WERI-Rb-1 (cell line): ENCODE results near the gene FAM53A.

Source experiments
- DNase-seq: peaks from one replicate; pipeline ENCODE4 v3.0.0-alpha.2; 2020
- H3K27ac ChIP-seq: fragments of 250-450 bp; sonication (Bioruptor Pico); 2 replicates; pipeline ENCODE4 v1.5.1; 2020; ENCODE audit warnings: mild to moderate bottlenecking, moderate library complexity
- H3K27me3 ChIP-seq: fragments of 250-450 bp; sonication (Bioruptor Pico); 2 replicates; pipeline ENCODE4 v1.5.1; 2021; ENCODE audit warnings: mild to moderate bottlenecking, low read depth, moderate library complexity; ENCODE audit not compliant: insufficient read depth, severe bottlenecking
- H3K36me3 ChIP-seq: fragments of 250-450 bp; sonication (Bioruptor Pico); 2 replicates; pipeline ENCODE4 v1.5.1; 2020; ENCODE audit warnings: mild to moderate bottlenecking, moderate library complexity
- H3K4me3 ChIP-seq: 2 replicates; pipeline ENCODE4 v1.5.1; 2011; ENCODE audit warnings: low read depth, mild to moderate bottlenecking, control low read depth, low read length
- H3K9me3 ChIP-seq: fragments of 250-450 bp; sonication (Bioruptor Pico); 2 replicates; pipeline ENCODE4 v1.5.1; 2021; ENCODE audit warnings: mild to moderate bottlenecking, moderate library complexity; ENCODE audit not compliant: severe bottlenecking
- CTCF ChIP-seq: IDR thresholded peaks from 2 replicates; pipeline ENCODE4 v1.5.1; 2011; ENCODE audit warnings: low read depth, mild to moderate bottlenecking, control low read depth, inconsistent platforms, low read length

FAM53A gene

GRCh38 chr4:1601852-1602654 lies 82.1 kb downstream of the FAM53A start:
- no peak for TF ChIP-seq CTCF

GRCh38 chr4:1601533-1601835 lies 82.6 kb downstream of the FAM53A start:
- no peak for TF ChIP-seq CTCF
- Histone ChIP-seq H3K27ac (no peak overlapping the region), H3K27me3 (no peaks in the 10 kb centered on the region), H3K4me3 (no peak overlapping the region), H3K9me3 (no peaks in the 10 kb centered on the region), H3K36me3 (no peaks in the 10 kb centered on the region)
- no peak for DNase-seq

More at GRCh38 chr4:1601852-1602654, 82.1 kb downstream of the FAM53A start:
- DNase-seq, result no peak
- H3K27me3 ChIP-seq, result no peaks in the 10 kb centered on the region
- H3K36me3 ChIP-seq, result no peaks in the 10 kb centered on the region
- no peak overlapping the region for H3K4me3 ChIP-seq
- H3K9me3 ChIP-seq, result no peaks in the 10 kb centered on the region
- peak overlapping the region; percentile 41; the same call in 1 of the 2 replicates for H3K27ac ChIP-seq

GRCh38 chr4:1600811-1601532 lies 83.1 kb downstream of the FAM53A start:
- Histone ChIP-seq H3K4me3 (0 out of 2 replicates have a peak overlapping the region, but pooled peaks have one; percentile 4), H3K36me3 (no peaks in the 10 kb centered on the region), H3K9me3 (no peaks in the 10 kb centered on the region), H3K27me3 (no peaks in the 10 kb centered on the region), H3K27ac (peak overlapping the region; percentile 81)
- peak; percentile 92 for DNase-seq
- no peak for TF ChIP-seq CTCF

- no peaks in the 10 kb centered on the region for H3K9me3 ChIP-seq
- no peak for TF ChIP-seq CTCF
- peak overlapping the region; percentile 4; the same call in 1 of the 2 replicates for H3K4me3 ChIP-seq
- DNase-seq, result no peak
- H3K36me3 ChIP-seq, result no peaks in the 10 kb centered on the region
- peak overlapping the region; percentile 81 for H3K27ac ChIP-seq
- no peaks in the 10 kb centered on the region for H3K27me3 ChIP-seq
Measured at GRCh38 chr4:1600211-1600780, 83.8 kb downstream of the FAM53A start.

- Histone ChIP-seq H3K9me3 (no peaks in the 10 kb centered on the region), H3K27ac (peak overlapping the region; percentile 81), H3K36me3 (no peaks in the 10 kb centered on the region), H3K4me3 (no peak overlapping the region; the same call in 1 of the 2 replicates), H3K27me3 (no peaks in the 10 kb centered on the region)
- no peak for TF ChIP-seq CTCF
- DNase-seq, result no peak
Measured at GRCh38 chr4:1599491-1600210, 84.5 kb downstream of the FAM53A start.
